PC-3 (cell line): ENCODE data around the gene CD248. TPM values are rescaled to one million over a fixed set of nuclear protein-coding genes. Genes with fewer than 3 reads are reported as not detected.

Experiments
- ATAC-seq: fragments of 200-7000 bp; cut with Tn5 transposase; 2 replicates; pipeline ENCODE4 v1.9.1; 2020; ENCODE audit warnings: mild to moderate bottlenecking, moderate library complexity
- BruUV-seq: library from RNA; stranded (reverse); fragments of 400-500 nt; replicated peaks from 2 replicates; lab custom pipeline; 2021; lab: Mats Ljungman, UMichigan
- CTCF ChIA-PET: fragments of 300-600 bp; sonication (Branson Sonifier 250); formaldehyde crosslinking; loops from one replicate; lab custom pipeline; 2022; ENCODE audit warnings: antibody characterized with exemption; lab: Charles Lee
- POLR2A ChIA-PET: fragments of 300-600 bp; sonication (Branson Sonifier 250); formaldehyde crosslinking; loops from one replicate; lab custom pipeline; 2022; ENCODE audit warnings: antibody characterized with exemption; ENCODE audit not compliant: unreplicated experiment; lab: Charles Lee
- DNase-seq: peaks from one replicate; pipeline ENCODE4 v3.0.0-alpha.2; 2015
- H2AFZ ChIP-seq: fragments of 300-600 bp; sonication (generic); 2 replicates; pipeline ENCODE4 v1.6.0; 2016; ENCODE audit warnings: antibody characterized with exemption, low read length
- H3F3A ChIP-seq: fragments of 300-600 bp; sonication (generic); one replicate; pipeline ENCODE4 v1.6.0; 2017; ENCODE audit warnings: antibody characterized with exemption, low read length, control low read depth, mild to moderate bottlenecking; ENCODE audit not compliant: unreplicated experiment
- H3K27ac ChIP-seq: fragments of 300-600 bp; sonication (generic); 2 replicates; pipeline ENCODE4 v1.5.1; 2016; ENCODE audit warnings: mild to moderate bottlenecking, low read length
- H3K27me3 ChIP-seq: fragments of 300-600 bp; sonication (generic); 2 replicates; pipeline ENCODE4 v1.6.1; 2016; ENCODE audit warnings: low read length, mixed read lengths
- H3K36me3 ChIP-seq: fragments of 300-600 bp; sonication (generic); 2 replicates; pipeline ENCODE4 v1.6.1; 2016; ENCODE audit warnings: low read depth, mixed run types, low read length, mixed read lengths
- H3K4me1 ChIP-seq: fragments of 300-600 bp; sonication (generic); 2 replicates; pipeline ENCODE4 v1.5.1; 2016; ENCODE audit warnings: low read length; ENCODE audit not compliant: insufficient read depth
- H3K4me2 ChIP-seq: fragments of 300-600 bp; sonication (generic); 2 replicates; pipeline ENCODE4 v1.6.0; 2016; ENCODE audit warnings: low read length
- H3K4me3 ChIP-seq: fragments of 300-600 bp; sonication (generic); 2 replicates; pipeline ENCODE4 v1.5.1; 2016; ENCODE audit warnings: mild to moderate bottlenecking, low read length, mixed read lengths
- H3K79me2 ChIP-seq: fragments of 300-600 bp; sonication (generic); 2 replicates; pipeline ENCODE4 v1.6.1; 2017; ENCODE audit warnings: low read length, mixed read lengths
- H3K9ac ChIP-seq: fragments of 300-600 bp; sonication (generic); 2 replicates; pipeline ENCODE4 v1.6.0; 2016; ENCODE audit warnings: mild to moderate bottlenecking, low read length
- H3K9me2 ChIP-seq: fragments of 300-600 bp; sonication (generic); replicated peaks from 2 replicates; pipeline ENCODE4 v1.6.1; 2016; ENCODE audit warnings: mixed run types, low read length, mixed read lengths
- H3K9me3 ChIP-seq: fragments of 300-600 bp; sonication (generic); 2 replicates; pipeline ENCODE4 v1.6.1; 2016; ENCODE audit warnings: low read length, mixed read lengths
- H4K20me1 ChIP-seq: fragments of 300-600 bp; sonication (generic); 2 replicates; pipeline ENCODE4 v1.6.1; 2016; ENCODE audit warnings: low read length, mixed read lengths
- EZH2 ChIP-seq: fragments of 300-600 bp; sonication (generic); IDR thresholded peaks from one replicate; pipeline ENCODE4 v1.6.1; 2017; ENCODE audit warnings: antibody characterized with exemption, mild to moderate bottlenecking, low read length; ENCODE audit not compliant: unreplicated experiment
- EZH2phosphoT487 ChIP-seq: fragments of 300-600 bp; sonication (generic); IDR thresholded peaks from 2 replicates; pipeline ENCODE4 v1.6.1; 2018; ENCODE audit warnings: mild to moderate bottlenecking, antibody characterized with exemption, low read length, borderline replicate concordance
- intact Hi-C: fragments of 100-400 bp; cut with micrococcal nuclease; formaldehyde crosslinking; loops from 2 replicates; pipeline ENCODE4 v1.9.0; 2023
- total RNA-seq: library from RNA; depleted of rRNA; stranded (reverse); fragments of >200 nt; gene quantifications from 2 replicates; pipeline ENCODE4 v1.2.3, GENCODE V29; 2014
- TF ChIP-seq, protein P1 (sequence below): fragments of 300-600 bp; sonication (generic); conservative IDR thresholded peaks from 2 replicates; pipeline ENCODE4 v1.5.1; 2017; ENCODE audit warnings: antibody characterized with exemption, low read depth, mild to moderate bottlenecking, low read length

Gene CD248
- total RNA-seq, 1 experiment from 2014 or later = not detected

DNA sequence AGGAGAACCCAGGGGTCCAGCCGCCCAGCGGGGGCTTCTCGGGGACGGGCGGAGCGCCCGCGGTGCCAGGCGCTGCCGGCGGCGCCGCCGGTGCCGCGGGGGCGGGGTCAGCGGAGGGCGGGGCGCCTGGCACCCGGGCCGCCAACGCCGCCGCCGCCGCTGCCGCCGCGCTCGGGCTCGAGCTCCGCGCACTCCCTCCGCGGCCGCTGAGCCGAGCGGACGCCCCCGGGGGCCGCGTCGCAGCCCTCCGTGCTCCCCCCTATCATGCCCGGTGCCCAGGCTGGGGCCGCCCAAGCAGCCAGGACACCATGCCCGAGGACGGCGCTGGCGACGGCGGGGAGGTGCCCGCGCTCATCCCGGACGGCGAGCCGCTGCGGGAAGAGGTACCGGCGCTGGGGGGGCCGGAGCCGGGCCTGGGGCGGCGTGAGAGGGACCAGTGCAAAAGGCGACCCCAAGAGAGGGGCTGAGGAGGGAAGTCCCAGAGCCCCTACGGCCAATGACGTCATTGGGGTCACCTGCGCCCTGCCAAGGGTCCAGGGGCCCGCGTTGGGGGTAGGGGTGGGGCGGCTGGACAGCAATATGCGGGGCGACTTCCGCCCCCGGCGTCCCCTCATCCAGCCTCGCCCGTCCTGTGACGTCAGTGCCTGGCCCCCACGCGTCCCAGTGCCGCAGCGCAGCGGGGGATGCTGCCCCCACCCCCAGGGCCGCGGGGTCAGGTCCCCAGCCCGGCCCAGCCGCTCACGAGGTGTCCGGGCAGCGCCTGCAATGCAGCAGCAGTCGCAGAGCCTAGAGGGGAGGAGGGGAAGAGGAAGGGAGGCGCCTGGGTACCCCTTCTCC, 24.9 kb downstream of the CD248 start, which contains the start of gene TMEM151A:
Gene TMEM151A (plus strand): TSS at position 189 of the 837 bp plus-strand sequence. CDS start 120 bp downstream, at position 309.
- Histone ChIP-seq H3K27ac (no peak within 1 kb of the TSS), H3K4me1 (peaks cover 18% of the 10 kb centered on the region), H2AFZ (no peak within 1 kb of the TSS), H3K4me3 (no peak within 1 kb of the TSS), H4K20me1 (no peaks in the 10 kb centered on the region), H3K27me3 (peaks cover 12% of the 10 kb centered on the region), H3K79me2 (peaks cover 19% of the 10 kb centered on the region), H3K9me2 (no peaks in the 10 kb centered on the region), H3K9me3 (no peaks in the 10 kb centered on the region), H3K9ac (no peak within 1 kb of the TSS), H3K36me3 (no peaks in the 10 kb centered on the region), H3F3A (no peaks in the 10 kb centered on the region), H3K4me2 (no peak within 1 kb of the TSS)
- DNase-seq (no peak), ATAC-seq (no peak)
- intact Hi-C loops = no loop called here
- ChIA-PET POLR2A (no interaction called here), CTCF (interaction anchor here (0.5 to 0.6 kb wide), 2 partner anchors 512 to 722 kb away, joined by 3 to 4 read pairs; partner anchors contain the start of gene ZNRD2)
- BruUV-seq = no TSS peak
- TF ChIP-seq, protein P1, sequence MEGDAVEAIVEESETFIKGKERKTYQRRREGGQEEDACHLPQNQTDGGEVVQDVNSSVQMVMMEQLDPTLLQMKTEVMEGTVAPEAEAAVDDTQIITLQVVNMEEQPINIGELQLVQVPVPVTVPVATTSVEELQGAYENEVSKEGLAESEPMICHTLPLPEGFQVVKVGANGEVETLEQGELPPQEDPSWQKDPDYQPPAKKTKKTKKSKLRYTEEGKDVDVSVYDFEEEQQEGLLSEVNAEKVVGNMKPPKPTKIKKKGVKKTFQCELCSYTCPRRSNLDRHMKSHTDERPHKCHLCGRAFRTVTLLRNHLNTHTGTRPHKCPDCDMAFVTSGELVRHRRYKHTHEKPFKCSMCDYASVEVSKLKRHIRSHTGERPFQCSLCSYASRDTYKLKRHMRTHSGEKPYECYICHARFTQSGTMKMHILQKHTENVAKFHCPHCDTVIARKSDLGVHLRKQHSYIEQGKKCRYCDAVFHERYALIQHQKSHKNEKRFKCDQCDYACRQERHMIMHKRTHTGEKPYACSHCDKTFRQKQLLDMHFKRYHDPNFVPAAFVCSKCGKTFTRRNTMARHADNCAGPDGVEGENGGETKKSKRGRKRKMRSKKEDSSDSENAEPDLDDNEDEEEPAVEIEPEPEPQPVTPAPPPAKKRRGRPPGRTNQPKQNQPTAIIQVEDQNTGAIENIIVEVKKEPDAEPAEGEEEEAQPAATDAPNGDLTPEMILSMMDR = no peak

DNA sequence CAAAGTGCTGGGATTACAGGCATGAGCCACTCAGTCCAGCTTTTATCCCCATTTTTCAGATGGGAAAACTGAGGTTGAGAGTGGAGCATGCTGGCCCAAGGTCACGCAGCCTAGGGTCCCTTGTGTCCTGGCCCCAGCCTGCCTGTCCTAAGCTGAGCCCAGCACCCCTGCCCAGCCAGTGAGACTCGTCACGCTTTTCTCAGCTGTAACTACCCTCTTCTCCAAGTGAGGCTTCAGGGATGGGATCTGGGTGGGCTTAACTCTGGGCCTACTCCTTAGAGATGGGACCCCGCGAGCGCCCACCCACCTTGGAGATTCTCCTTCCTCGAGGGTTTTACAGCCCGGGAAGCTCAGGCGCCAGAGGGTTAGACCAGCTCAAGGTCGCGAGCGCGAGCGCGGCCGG, 25.5 kb downstream of the CD248 start:
- H3K9me3 ChIP-seq = no peaks in the 10 kb centered on the region
- DNase-seq (no peak), ATAC-seq (no peak)
- H3K4me3 ChIP-seq = no peak overlapping the region
- peaks cover 23% of the 10 kb centered on the region for H3K79me2 ChIP-seq
- H3F3A ChIP-seq = no peaks in the 10 kb centered on the region
- H3K4me2 ChIP-seq = no peak overlapping the region
- CTCF ChIA-PET = interaction anchor here (0.5 to 0.6 kb wide), 2 partner anchors 511 to 721 kb away, joined by 3 to 4 read pairs; partner anchors contain the start of gene ZNRD2
- no peaks in the 10 kb centered on the region for H4K20me1 ChIP-seq
- intact Hi-C loops = no loop called here
- no peaks in the 10 kb centered on the region for H3K9me2 ChIP-seq
- no peaks in the 10 kb centered on the region for H3K36me3 ChIP-seq
- POLR2A ChIA-PET = no interaction called here
- H3K4me1 ChIP-seq = peaks cover 18% of the 10 kb centered on the region
- no peak overlapping the region for H2AFZ ChIP-seq
- TF ChIP-seq, protein P1 = no peak
- no peak for TF ChIP-seq EZH2
- TF ChIP-seq EZH2phosphoT487 = no peak
- H3K9ac ChIP-seq = no peak overlapping the region
- no TSS peak for BruUV-seq
- peaks cover 12% of the 10 kb centered on the region for H3K27me3 ChIP-seq
- no peak overlapping the region for H3K27ac ChIP-seq

DNA sequence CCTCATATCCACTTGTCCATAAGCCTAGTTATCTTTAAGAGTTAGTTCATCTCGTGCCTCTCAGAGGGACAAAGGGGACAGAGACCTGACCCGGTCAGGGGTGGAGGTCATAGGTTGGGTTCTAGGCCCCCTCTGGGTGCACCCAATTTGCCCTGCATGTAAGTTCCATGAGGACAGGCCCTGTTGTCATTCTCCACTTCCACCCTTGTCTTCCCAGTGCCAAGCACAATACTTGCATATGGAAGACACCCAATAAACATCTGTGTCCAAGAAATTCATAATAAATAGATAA, 26.6 kb downstream of the CD248 start:
- Histone ChIP-seq H3K9ac (no peak overlapping the region), H3K4me3 (peak overlapping the region; percentile 90; the same call in 1 of the 2 replicates), H3K4me2 (peak overlapping the region; percentile 91), H3K36me3 (no peaks in the 10 kb centered on the region), H3K9me2 (no peaks in the 10 kb centered on the region), H3K9me3 (no peaks in the 10 kb centered on the region), H2AFZ (no peak overlapping the region), H3K27me3 (peaks cover 12% of the 10 kb centered on the region), H3F3A (no peaks in the 10 kb centered on the region), H4K20me1 (no peaks in the 10 kb centered on the region), H3K79me2 (peaks cover 23% of the 10 kb centered on the region), H3K27ac (no peak overlapping the region), H3K4me1 (peaks cover 18% of the 10 kb centered on the region)
- DNase-seq (no peak), ATAC-seq (no peak)
- POLR2A ChIA-PET = no interaction called here
- no TSS peak for BruUV-seq
- intact Hi-C loops = no loop called here
- CTCF ChIA-PET = no interaction called here
- TF ChIP-seq, protein P1 = no peak
- TF ChIP-seq EZH2 = no peak
- TF ChIP-seq EZH2phosphoT487 = no peak
